AG04450 (cell line): Measurements from ENCODE around the gene FADS1. TPM values are rescaled to one million over a fixed set of nuclear protein-coding genes. Genes with fewer than 3 reads are reported as not detected.

Experiments used
- CTCF ChIA-PET: fragments of 300-600, 350-600 bp; formaldehyde crosslinking; extraction: SDS; loops from one replicate; lab custom pipeline; 2022; ENCODE audit warnings: antibody characterized with exemption, inconsistent platforms; lab: Charles Lee
- POLR2A ChIA-PET: fragments of 350-600 bp; formaldehyde crosslinking; extraction: SDS; loops from one replicate; lab custom pipeline; 2021; ENCODE audit warnings: antibody characterized with exemption, inconsistent platforms; lab: Yijun Ruan, JAX
- DNase-seq: peaks from one replicate; pipeline ENCODE4 v3.0.0-alpha.2; 2011; ENCODE audit warnings: low read depth, low spot score
- H3K27ac ChIP-seq: one replicate; pipeline ENCODE4 v1.5.1; 2012; ENCODE audit warnings: low read depth, low read length, control low read depth
- H3K27me3 ChIP-seq: one replicate; pipeline ENCODE4 v1.6.0; 2012; ENCODE audit warnings: low read length; ENCODE audit not compliant: control insufficient read depth, insufficient read depth
- H3K4me3 ChIP-seq: 2 replicates; pipeline ENCODE4 v1.5.1; 2011; ENCODE audit warnings: mild to moderate bottlenecking, low read depth, low read length, control low read depth
- H3K9me3 ChIP-seq: 2 replicates; pipeline ENCODE4 v1.5.1; 2012; ENCODE audit warnings: low read length; ENCODE audit not compliant: control insufficient read depth, insufficient read depth
- polyA plus RNA-seq: library from polyadenylated mRNA; depleted of rRNA; stranded (reverse); fragments of >200 nt; gene quantifications from 2 replicates; pipeline ENCODE4 v1.2.3, GENCODE V29; 2011
- TF ChIP-seq, protein P1 (sequence below): IDR thresholded peaks from 2 replicates; pipeline ENCODE4 v1.5.1; 2011; ENCODE audit warnings: low read depth, low read length, control low read depth, inconsistent platforms

FADS1 gene
- polyA plus RNA-seq, 1 experiment, result 50.4 TPM

DNA sequence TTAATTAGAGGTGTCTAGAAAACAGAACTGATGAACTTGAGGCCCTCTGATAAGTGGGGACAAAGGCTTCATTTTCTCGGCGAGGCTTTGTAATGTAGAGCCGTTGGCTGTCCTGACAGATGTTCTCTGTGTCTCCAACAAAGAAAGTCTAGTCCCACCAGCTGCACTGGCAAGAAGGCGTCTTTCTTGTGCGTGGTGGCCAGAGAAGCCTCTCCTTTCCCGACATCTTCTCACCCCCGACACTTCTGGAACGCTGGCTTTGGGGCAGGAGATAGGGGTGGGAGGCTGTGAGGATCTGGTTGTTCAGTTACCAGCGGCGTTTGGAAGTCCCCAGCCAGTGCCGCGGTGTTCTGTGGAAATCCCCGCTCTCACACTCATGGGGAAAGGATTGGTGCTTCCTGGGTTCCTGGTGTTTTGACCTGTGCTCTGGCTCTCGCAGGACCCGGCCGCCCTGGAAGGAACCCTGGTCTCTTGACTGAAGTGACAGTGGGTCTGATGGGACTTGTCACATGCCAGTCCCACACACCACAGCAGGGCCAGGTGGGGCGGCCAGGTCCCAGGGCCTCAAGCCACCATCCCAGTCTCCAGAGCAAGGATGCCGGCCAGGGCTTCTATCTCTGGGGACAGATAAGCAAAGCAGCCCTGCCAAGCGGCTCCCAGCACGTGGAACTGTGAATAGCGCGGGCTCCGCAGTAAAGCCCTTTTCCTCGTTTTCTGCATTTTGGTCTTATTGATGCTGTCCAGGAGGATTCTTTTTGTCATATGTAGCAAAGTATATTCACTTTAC, 34.5 kb upstream of the FADS1 start:
- ChIA-PET POLR2A (no interaction called here), CTCF (no interaction called here)
- H3K27me3 ChIP-seq, result no peaks in the 10 kb centered on the region
- TF ChIP-seq, protein P1, sequence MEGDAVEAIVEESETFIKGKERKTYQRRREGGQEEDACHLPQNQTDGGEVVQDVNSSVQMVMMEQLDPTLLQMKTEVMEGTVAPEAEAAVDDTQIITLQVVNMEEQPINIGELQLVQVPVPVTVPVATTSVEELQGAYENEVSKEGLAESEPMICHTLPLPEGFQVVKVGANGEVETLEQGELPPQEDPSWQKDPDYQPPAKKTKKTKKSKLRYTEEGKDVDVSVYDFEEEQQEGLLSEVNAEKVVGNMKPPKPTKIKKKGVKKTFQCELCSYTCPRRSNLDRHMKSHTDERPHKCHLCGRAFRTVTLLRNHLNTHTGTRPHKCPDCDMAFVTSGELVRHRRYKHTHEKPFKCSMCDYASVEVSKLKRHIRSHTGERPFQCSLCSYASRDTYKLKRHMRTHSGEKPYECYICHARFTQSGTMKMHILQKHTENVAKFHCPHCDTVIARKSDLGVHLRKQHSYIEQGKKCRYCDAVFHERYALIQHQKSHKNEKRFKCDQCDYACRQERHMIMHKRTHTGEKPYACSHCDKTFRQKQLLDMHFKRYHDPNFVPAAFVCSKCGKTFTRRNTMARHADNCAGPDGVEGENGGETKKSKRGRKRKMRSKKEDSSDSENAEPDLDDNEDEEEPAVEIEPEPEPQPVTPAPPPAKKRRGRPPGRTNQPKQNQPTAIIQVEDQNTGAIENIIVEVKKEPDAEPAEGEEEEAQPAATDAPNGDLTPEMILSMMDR, result no peak
- H3K27ac ChIP-seq, result no peak overlapping the region
- no peaks in the 10 kb centered on the region for H3K9me3 ChIP-seq
- H3K4me3 ChIP-seq, result no peak overlapping the region
- DNase-seq, result no peak

DNA sequence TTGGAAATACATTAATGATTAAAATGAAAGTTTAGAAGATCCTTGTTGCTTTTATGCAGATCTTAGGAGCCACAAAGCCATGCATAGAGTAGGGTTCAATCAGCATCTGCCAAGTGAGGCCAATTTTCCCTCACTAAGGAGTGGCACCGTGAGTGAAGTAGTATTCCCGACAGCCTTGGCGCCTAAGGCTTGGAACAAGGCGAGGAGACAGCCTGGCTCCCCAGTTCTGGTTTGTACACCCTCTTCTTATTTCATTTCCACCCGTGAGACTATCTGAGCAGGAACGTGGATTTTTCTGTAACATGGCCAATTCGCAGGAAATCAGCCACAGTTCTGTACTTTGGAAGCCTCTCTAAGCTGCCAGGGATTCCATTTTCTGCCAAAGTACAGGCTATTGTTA, 33.9 kb upstream of the FADS1 start:
- CTCF ChIA-PET, result no interaction called here
- Histone ChIP-seq H3K27ac (no peak overlapping the region), H3K27me3 (no peaks in the 10 kb centered on the region), H3K9me3 (no peaks in the 10 kb centered on the region), H3K4me3 (no peak overlapping the region)
- TF ChIP-seq, protein P1, result no peak
- POLR2A ChIA-PET, result no interaction called here
- no peak for DNase-seq

DNA sequence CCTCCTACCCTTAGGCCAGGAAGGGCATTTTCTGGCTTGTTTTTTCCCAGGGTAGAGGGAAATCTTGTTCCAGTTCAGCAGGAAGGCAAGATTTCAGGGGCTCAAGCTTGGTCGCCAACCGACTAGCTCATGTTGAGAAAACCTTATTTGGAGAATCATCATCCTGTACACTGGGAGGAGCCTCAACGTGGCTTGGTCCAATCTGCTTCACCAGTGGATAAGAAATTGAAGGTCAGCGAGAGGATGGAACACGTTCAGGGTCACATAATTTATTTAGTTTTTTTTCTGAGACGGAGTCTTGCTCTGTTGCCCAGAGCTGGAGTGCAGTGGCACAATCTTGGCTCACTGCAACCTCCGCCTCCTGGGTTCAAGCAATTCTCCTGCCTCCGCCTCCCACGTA, 31.8 kb upstream of the FADS1 start:
- H3K4me3 ChIP-seq, result no peak overlapping the region
- H3K27me3 ChIP-seq, result no peaks in the 10 kb centered on the region
- ChIA-PET CTCF (interaction anchor here (1.0 to 1.4 kb wide), 2 partner anchors 22 to 260 kb away, joined by 3 to 4 read pairs; no protein-coding TSS in a partner anchor), POLR2A (no interaction called here)
- TF ChIP-seq, protein P1, result no peak
- H3K9me3 ChIP-seq, result no peaks in the 10 kb centered on the region
- no peak overlapping the region for H3K27ac ChIP-seq
- no peak for DNase-seq

DNA sequence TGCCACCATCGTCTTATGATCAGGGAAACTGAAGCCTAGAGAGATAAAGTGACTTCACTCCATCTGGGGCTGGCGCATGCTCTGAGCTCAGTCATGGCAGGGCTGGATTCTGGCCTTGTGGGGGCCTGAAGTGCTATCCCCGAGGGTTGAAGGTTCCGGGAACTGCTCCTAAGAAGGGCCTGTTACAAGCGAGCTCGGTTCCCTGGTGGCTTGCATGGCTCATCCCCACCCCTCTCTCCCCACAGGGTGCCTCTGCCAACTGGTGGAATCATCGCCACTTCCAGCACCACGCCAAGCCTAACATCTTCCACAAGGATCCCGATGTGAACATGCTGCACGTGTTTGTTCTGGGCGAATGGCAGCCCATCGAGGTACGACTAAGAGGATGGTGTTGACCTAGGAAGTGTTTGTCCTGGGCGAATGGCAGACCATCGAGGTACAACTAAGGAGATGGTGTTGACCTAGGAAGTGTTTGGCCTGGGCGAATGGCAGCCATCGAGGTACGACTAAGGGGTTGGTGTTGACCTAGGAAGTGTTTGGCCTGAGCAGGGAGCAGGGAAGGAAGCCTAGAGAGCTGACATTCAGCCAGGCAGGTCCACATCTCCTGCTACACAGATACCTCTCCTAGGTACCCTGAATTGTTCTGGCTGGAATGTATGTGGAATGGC, 31.2 kb upstream of the FADS1 start:
- no peaks in the 10 kb centered on the region for H3K27me3 ChIP-seq
- TF ChIP-seq, protein P1, result no peak
- no peak overlapping the region for H3K27ac ChIP-seq
- CTCF ChIA-PET, result interaction anchor here (1.0 kb wide), 1 partner anchor 22 kb away, joined by 3 read pairs; no protein-coding TSS in a partner anchor
- POLR2A ChIA-PET, result interaction anchor here (0.7 kb wide), 1 partner anchor 20 kb away, joined by 3 read pairs; no protein-coding TSS in a partner anchor
- H3K9me3 ChIP-seq, result no peaks in the 10 kb centered on the region
- no peak overlapping the region for H3K4me3 ChIP-seq
- no peak for DNase-seq
